OCI-LY3 (cell line): ENCODE results near the gene CCDC69.

Experiments used
- EZH2phosphoT487 ChIP-seq: fragments of 200-600 bp; shearing (Covaris generic); IDR thresholded peaks from 2 replicates; pipeline ENCODE4 v1.6.1; 2018; ENCODE audit warnings: antibody characterized with exemption, mixed run types, low read depth
- TF ChIP-seq, protein P1 (sequence below): fragments of 200-600, 300-600 bp; sonication (generic); IDR thresholded peaks from 2 replicates; pipeline ENCODE4 v1.5.1; 2014; ENCODE audit warnings: antibody characterized with exemption, low read length, low read depth

GRCh38 chr5:151167022-151167421 is 56.9 kb downstream of the CCDC69 start:
- TF ChIP-seq, protein P1, sequence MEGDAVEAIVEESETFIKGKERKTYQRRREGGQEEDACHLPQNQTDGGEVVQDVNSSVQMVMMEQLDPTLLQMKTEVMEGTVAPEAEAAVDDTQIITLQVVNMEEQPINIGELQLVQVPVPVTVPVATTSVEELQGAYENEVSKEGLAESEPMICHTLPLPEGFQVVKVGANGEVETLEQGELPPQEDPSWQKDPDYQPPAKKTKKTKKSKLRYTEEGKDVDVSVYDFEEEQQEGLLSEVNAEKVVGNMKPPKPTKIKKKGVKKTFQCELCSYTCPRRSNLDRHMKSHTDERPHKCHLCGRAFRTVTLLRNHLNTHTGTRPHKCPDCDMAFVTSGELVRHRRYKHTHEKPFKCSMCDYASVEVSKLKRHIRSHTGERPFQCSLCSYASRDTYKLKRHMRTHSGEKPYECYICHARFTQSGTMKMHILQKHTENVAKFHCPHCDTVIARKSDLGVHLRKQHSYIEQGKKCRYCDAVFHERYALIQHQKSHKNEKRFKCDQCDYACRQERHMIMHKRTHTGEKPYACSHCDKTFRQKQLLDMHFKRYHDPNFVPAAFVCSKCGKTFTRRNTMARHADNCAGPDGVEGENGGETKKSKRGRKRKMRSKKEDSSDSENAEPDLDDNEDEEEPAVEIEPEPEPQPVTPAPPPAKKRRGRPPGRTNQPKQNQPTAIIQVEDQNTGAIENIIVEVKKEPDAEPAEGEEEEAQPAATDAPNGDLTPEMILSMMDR = no peak
- no peak for TF ChIP-seq EZH2phosphoT487
